Epithelial cell of umbilical artery (primary cell): ENCODE measurements around the gene GTF2IRD1. TPM values are rescaled to one million over a fixed set of nuclear protein-coding genes. Genes with fewer than 3 reads are reported as not detected.

Experiments used
- total RNA-seq: library from RNA; depleted of rRNA; stranded (reverse); fragments of >200 nt; gene quantifications from 2 replicates; pipeline ENCODE4 v1.2.3, GENCODE V29; 2014

Gene GTF2IRD1
- 4.5 and 5.8 TPM in 2 replicates for total RNA-seq

DNA sequence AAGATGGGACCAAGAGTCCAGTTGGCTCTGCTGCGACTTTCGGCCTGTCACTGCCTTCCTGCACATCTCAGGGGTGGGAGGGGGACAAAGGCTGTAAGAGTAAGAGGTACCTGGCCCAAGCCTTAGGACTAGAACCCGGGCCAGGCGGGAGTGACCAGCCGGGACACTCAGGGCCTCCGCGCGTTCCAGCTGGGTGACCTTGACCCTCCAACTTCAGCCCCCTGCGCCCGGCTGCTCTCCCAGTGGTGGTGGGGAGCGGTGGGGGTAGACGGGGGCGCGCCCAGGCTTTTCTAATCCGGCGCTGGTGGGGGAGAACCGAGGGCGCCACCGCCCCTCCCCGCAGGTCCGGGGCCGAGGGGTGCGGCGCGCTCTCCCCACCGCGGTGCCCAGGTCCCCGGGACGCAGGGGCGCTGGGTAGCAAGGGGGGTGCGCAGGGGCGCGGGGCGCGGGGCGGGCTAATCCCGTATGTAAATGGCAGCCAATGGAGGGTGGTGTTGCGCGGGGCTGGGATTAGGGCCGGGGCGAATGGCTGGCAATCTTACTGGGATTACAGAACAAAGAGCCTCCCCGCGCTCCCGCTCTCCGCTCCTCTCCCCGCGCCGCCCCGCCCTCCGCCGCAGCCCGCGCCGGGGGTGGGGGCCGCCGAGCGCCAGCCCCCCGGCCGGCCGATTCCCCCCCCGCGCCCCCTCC lies at the start of gene GTF2IRD1:
Gene GTF2IRD1 (plus strand): TSS at position 585 of the 690 bp plus-strand sequence. CDS start 54,175 bp downstream, outside the sequence.

Other genes with a start within 250 kb of the GTF2IRD1 start
- 0.32 and 0.61 TPM in 2 replicates for gene LAT2, start 243.9 kb upstream of the GTF2IRD1 start, total RNA-seq
- 24.4 and 36.3 TPM in 2 replicates for gene RFC2, start 199.5 kb upstream of the GTF2IRD1 start, total RNA-seq
- 25.5 and 29.9 TPM in 2 replicates for gene CLIP2, start 164.5 kb upstream of the GTF2IRD1 start, total RNA-seq
- 86.1 and 105 TPM in 2 replicates for gene GTF2I, start 203.8 kb downstream of the GTF2IRD1 start, total RNA-seq